Stimulated activated CD8-positive, alpha-beta memory T cell treated with anti-CD3 and anti-CD28 coated beads, Interleukin-12 subunit alpha, Interleukin-12 subunit beta, amount 100 ng/mL, for 4 hours (primary cell): ENCODE results near the gene OPA3.

Experiments
- DNase-seq: peaks from one replicate; pipeline ENCODE4 v3.0.0-alpha.2; 2020; ENCODE audit warnings: low read depth

Gene OPA3

DNA sequence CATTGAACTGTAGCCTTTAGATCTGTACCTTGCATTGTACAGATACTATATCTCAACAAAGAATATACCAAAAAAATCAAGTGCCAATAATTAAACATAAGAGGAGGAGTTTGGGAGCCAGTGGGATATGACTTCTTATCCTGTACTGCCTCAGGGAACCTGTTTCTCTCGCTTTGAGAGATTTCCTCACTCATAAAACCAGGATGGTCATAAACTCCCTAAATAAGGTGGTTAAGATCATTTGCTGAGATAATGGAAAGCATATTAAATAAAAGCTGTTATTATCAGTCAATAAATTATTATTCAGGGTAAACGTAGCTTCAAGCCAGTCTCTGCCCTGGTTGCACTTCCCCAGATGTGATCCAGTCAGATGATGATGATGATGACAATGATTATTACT is 17.0 kb downstream of the OPA3 start:
- no peak for DNase-seq

DNA sequence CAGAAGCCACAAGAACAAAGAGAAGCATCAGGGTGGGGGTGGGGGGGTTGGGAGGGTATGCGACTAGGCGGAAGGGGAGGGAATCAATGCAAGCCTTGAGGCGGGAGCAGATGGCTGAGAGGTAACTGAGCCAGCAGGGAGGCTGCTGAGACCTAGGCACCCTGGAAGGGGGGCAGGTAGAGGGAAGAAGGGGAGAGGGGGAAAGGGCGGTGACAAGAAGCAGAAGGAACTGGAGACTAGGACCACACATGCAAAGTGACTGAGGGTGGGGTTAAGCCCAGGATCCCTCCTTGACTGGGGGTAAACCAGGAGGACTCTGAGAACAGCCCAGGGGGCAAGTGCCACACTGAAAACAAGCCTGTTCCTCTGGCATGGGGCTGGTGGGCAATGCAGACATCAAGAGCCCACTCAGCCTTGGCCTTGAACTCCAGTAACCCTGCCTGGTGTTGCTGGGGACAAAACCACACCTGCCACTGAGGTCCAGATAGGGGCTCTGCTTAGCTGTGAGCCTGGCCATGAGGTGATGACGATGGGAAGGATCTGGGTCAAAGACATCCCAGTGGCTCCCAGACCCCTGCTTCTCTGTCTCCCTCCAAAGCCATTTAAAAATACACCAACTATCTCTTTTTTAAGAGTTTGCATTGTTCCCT is 20.3 kb downstream of the OPA3 start:
- no peak for DNase-seq

DNA sequence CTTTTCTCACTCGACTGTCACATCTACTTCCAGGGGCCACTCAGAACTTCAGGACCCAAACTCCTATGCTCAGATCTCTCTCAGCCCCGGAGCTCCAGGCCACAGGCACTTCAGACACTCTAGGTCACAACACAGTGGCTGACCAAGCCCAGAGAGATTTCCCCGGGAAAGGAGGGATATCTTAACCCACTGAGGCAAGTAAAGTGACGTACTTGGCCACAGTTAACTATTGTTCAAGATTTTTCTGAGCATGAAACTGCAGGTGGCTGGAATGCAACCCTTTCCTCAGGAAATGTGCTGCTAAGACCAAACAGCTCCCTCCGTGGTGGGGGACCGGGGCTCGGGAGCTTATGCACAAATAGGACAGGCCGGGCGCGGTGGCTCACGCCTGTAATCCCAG is 23.9 kb downstream of the OPA3 start:
- no peak for DNase-seq

DNA sequence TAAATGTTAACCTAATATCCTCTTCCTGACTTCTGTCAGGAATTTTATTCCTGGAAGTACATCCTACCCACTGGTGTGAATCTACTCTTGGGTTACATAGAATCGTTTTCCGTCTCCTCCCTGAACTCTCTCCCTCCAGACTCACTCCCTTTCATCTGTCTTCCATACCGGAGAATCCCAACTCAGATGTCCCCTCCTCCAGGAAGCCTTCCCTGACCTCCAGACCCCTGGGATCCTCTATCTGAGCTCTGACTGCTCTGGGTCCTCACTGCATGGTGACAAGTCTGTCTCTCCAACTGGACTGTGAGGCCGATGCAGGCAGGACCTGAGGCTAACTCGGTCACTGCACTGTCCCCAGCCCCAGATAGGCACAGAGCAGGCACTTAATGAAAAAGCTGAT is 24.6 kb downstream of the OPA3 start:
- no peak for DNase-seq

DNA sequence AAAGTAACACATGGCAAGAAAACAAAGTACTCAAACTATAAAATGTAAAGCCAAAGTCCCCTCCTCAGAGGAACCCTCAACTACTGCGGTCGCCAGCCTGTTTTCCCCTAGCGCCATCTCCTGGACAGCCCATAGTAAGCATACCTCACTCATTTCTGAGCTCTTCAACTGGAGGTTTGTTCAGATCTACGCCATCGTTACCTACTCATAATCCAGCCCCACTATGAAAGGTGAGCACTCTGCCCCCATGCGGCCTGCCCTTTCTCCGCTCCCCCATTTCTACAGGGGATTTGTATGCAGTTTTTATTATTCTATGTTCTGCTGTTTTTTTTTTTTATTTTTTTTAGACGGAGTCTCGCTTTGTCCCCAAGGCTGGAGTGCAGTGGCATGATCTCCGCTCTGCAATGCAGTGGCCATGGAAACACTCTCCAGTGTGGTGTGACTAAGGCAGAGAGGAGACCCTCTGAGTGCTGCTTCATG is 26.2 kb downstream of the OPA3 start:
- DNase-seq: peak; percentile 31

DNA sequence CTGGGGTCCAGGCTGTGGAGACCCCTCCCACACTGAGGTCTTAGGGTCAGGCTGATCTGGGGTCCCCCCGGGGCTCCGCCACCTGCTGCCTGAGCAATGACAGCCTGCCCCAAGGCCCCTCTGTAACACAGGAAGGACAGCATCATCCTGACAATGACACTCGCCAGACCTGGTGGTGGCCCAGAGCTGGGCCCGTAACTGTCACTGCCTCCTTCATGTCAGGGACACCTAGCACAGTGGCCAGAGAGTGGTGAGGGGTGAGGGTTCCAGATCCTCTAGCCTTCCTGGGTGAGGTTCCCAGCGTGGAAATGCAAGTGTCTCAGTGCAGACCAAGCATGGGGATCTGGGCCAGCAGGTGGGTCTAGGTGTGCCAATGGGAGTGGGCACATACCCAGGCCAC is 27.8 kb downstream of the OPA3 start:
- DNase-seq: no peak

DNA sequence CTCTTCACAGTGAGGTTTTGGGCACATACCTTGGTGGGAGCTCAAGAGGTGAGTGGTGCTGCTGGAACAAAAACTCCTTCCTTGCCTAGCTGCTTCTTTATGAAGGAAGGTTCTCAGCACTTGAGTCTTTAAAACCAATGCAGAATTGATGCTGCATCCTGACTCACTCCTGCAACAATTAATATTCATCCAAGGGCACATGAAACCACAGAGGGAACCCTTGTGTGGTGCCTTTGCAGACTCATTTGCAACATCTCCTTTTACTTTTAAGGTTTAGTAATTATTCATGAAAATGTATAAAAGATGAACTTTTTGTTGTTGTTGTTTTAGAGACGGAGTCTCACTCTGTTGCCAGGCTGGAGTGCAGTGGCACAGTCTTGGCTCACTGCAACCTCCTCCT is 30.1 kb downstream of the OPA3 start:
- DNase-seq: no peak

DNA sequence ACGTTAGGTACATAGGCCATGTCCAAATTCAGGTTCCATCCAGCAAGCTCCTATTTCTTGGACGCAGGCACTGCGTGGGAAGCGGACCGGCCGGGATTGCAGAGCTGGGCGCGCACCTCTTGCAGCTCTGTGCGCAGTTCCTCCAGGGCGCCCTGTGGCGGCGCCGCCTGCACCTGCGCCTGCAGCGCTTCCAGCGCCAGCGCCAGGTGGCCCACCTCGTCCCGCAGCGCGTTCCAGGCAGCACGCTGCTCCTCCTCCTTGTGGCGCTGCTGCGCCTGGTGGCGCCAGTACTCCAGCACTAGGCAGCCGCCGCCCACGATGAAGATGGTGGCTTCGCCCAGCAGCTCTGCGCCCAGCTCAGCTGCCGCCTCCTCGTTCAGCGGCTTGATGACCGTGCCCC is 31.1 kb downstream of the OPA3 start:
- DNase-seq: no peak

DNA sequence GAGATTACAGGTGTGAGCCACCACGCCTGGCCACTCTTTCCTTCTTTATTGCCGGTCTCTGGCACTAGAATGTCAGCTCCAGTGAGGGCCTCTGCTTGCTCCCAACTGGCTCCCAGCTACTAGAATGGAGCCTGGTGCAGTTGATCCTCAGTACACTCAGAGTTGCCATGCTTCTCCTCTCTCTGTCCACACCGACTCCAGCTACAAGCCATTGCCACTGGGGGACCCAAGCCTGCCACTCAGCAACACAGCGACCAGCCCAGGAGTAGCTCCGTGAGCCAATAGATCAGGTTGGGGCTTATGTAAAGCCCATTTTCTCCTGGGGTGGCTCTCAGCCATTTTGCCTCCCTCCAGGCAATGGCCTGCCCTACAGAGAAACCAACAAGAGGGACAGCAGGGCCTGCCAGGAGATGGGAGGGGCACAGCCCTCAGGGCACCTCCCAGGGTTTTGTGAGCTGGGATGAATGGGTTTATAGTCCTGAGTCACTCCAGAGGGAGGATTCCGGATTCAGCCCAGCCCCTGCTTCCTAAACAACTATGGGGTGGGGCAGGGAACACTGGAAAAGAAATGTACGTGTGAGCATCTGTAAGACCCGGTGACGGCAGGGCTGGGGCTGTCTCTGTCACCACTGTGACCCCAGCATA is 36.5 kb downstream of the OPA3 start:
- DNase-seq: no peak

DNA sequence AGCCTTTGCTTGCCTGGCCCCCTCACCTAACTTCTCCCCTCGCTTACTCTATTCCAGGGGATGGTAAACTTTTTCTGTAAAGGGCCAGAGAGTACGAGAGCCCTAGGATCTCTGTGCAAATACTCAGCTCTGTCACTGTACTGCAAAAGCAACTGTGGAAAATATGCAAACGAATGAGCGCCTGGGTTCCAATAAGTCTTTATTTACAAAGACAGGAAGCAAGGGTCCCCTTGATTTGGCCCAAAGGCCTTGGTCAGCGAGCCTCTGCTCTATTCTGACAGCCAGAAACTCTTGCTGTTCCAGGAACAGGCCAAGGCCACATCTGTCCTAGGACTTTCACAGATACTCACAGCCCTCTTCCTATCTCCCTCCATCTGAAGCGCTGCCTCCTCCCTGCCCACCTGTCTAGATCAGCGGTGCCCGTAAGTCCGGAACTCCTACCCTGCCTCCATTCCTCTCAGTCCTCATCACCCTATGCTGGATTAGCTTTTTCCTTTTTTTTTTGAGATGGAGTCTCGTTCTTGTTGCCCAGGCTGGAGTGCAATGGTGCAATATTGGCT is 37.3 kb downstream of the OPA3 start:
- DNase-seq: no peak

DNA sequence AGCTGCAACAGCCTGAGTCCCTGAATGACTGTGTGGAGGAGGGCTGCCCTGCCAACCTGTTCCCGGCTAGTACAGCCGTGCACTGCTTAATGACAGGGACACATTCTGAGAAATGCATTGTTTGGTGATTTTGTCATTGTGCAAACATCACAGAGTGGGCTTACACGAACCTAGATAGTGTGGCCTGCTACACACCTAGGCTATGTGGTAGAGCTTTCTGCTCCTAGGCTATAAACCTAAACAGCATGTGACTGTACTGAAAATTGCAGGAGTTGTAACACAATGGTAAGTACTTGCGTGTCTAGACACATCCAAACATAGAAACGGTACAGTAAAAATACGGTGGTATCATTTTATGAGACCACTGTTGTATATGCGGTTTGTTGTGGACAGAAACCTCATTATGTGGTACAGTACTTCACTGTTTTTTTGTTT is 42.4 kb downstream of the OPA3 start:
- no peak for DNase-seq

DNA sequence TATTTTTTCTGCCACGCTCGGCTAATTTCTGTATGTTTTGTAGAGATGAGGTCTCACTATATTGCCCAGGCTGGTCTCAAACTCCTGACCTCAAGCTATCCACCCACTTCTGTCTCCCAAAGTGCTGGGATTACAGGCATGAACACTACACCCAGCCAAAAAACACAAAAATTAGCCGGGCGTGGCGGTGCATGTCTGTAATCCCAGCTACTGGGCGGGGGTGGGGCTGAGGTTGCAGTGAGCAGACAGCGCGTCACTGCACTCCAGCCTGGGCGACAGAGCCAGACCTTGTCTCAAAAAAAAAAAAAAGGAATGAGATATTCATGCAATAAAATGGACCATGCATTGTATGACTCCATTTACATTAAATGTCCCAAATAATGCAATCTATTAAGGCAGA is 45.1 kb downstream of the OPA3 start:
- no peak for DNase-seq

DNA sequence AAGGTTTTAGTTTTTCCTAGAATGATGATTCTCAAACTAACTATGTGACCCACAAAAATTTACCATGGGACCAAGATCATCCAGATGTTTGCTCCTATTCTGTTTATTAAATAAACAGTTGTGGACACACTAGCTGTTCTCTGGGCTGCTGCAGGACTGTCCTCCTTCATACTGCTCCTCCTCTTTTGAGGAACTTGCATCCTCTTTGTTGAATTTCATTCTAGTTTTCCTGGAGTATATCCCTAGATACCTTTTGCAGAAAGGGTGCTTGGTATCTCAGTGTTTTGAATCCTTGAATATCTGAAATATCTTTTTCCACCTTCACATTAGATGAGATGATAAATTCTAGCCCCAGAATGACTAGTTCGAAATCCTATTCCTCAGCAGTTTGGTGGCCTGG is 53.3 kb downstream of the OPA3 start:
- DNase-seq: no peak

DNA sequence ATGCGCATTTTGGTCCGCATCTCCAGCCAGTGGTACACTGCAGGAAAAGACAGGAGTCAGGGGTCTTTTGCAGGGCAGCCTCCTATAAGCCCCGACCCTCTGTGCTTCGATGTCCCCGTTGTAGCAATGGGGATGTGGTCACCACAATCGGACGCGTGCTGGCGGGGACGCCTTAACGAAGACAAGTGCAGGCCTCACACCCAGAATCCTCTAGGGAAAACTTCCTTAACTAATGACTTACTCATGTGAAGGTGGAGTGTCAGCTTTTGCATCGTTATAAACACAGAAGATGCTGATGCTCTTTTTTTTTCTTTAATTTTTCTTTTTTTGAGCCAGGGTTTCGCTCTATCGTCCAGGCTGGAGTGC is 55.2 kb downstream of the OPA3 start:
- no peak for DNase-seq

DNA sequence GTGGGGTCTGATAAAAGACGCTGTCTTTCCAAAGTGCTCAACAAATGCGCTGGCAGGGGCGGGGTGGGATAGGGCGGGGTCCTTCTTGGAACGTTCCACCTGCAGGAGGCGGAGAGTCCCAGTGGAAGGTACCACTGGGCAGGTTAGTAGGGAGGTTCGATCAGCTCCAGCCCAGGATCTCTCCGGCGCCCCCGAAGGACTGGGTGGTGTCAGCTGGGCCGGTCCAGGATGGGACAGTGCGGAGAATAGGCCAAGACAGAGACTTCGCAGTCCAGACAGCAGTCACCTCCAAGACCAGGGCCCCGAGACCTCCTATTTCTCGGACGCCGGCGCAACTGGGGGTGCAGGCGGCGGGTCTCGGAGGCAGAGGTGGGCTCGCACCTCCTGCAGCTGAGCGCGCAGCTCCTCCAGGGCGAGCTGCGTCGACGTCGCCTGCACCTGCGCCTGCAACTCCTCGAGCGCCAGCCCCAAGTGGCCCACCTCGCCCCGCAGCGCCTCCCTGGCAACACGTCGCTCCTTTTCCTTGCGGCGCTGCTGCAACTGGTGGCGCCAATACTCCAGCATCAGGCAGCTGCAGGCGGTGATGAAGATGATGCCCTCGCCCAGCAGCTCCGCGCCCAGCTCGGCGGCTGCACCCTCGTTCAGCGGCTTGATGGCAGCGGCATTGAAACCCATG is 55.7 kb downstream of the OPA3 start:
- no peak for DNase-seq

DNA sequence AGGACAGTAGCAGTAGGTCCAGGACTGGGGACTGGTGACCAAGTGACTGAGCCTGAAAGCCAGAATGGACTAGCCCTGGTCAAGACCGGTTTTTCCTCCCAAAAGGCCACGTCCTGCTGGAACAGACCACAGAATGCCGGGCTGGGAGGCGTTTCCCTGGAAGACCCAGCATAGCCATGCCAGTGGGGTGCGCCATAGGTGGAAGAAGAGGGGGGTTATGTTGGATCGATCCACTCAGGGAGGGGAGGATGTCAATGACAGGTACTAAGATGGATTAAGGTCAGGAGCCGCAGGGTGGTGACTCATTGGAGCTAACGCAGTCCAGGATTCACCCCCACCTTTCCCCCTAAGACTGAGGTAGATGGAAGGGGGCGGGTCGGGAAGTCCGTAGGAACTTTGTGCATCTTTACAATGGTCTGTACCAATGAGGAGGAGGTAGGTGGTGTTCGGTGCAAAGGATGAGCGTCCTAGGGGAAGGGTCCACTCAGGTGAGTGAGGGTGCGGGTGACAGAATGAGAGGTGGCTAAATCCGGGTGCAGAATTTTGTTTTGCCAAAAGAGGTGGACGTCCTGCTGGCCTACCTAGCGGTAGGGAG is 56.4 kb downstream of the OPA3 start:
- no peak for DNase-seq

DNA sequence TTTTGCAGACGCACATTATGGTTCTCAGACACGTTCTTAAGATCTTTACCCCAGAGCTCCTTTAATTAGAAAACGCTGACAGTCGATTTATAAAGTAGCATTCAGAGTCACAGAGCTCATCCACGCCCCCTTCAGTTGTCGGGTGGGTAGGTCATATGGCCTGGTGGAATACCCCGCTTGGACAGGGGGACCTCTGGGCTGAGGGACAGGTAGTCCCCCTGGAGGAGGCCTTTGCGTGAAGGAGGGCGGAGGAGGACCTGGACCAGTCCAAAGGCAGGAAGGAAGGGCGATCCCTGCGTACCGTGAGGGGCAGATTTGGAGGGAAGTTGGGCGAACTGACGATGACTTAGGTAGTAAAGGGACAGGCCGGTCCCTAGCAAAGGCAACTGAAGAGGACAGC is 56.9 kb downstream of the OPA3 start:
- no peak for DNase-seq

DNA sequence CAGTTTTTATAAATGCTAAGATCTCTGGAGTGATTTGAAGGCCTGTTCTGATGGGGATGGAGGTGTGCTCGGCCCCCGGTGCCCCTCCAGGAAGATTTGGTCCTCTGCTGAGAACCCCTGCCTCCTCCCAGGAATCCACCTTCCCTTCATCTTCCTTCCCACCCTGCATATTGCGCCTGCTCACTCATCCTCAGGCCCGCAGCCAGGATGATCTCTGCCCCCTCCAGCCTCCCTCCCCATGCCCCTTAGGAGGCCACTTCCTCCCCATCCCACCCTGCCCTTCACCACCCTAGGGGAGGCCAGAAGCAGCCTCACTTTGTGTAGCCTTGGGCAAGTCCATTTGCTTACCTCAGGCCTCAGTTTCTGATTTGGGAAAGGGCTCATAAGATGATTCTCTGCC is 57.6 kb downstream of the OPA3 start:
- DNase-seq: no peak

DNA sequence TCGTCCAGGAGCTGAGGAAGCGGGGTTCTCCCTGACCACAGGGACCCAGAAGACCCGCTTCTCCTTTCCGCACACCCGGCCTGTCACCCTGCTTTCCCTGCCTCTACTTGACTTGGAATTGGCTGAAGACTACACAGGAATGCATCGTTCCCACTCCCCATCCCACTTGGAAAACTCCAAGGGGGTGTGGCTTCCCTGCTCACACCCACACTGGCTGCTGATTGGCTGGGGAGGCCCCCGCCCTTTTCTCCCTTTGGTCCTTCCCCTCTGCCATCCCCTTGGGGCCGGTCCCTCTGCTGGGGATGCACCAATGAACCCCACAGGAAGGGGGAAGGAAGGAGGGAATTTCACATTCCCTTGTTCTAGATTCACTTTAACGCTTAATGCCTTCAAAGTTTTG is 58.5 kb downstream of the OPA3 start:
- no peak for DNase-seq

DNA sequence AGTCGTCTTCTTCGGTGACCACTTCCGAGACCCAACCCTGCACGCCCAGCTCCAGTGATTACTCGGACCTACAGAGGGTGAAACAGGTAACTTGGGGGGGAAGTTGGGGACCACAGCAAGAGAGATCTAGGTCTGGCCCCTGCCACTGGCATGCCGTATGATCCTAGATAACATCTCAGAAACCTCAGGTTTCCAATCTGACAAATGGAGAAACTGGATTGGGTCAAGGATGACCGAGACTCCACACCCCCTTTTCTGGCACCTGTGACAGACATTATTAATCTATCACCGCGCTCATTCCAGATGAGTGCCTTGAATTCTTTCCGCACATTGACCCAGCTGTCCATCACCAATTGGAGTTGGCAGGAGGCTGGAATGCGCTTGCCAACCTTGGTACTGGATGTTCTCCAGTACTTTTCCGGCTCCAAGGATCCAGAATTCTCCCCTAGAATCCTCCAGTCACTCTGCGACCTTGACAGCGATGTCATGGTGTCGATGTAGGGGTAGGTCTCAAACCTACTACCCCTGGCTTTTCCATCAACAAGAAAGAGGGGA is 60.0 kb downstream of the OPA3 start:
- DNase-seq: no peak

DNA sequence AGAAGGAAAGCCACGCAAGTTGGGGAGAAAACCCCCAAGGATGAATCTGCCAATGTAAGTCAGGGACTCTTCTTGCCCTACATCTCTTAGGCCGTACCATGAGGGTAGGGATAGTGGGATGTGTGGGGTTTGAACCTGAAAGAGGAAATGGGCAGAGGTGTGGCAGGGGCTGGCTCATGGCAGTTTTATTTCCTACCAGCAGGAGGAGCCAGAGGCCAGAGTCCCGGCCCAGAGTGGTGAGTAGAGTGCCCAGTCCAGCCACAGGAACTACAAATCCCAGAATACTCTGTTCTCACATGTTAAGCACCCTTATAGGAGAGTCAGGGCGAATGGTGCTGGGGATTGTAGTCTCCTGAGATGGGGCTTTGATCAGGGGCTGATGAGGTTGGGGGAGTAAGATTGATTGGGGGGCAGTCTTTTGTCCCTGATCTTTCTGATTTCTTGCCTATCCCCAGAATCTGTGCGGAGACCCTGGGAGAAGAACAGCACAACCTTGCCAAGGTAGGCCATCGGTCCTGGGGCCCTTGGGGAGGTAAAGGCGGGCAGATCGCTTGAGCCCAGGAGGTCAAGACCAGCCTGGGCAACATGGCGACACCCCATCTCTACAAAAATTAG is 60.9 kb downstream of the OPA3 start:
- DNase-seq: no peak
